Measurements from ENCODE around the gene DCT.
"Not testable (repeated sequence)": the region's sequence is repeated elsewhere in the genome, so short reads cannot be mapped to it uniquely, and the experiment has no call there.

The DCT gene

DNA sequence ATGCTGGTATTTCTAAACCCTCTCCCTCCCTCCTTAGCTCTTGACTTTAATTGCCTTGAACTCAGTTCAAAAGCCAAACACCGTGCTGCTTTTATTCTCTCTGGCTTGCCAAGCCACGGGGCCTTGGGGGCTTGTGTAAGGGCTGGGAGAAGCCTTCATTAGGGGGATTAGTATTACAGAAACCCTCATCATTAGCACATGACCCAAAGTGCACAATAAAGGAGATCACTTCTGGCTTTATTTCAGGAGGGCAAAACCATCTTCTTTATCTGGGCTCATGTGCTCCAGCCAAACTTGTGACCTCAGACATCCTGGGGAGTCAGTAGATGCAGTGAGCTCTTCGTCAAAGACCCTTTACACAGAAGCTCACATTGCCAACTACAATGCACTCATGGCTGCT, at the start of gene DCT:
TSS of gene DCT (minus strand) at position 67 of the 400 bp plus-strand sequence. CDS start 427 bp downstream, outside the sequence.
- no peak for DNase-seq (ENCODE audit: low read depth)

- not testable (repeated sequence) for DNase-seq (ENCODE audit: low read depth)
Observed at GRCh38 chr13:94526956-94527355, 47.5 kb upstream of the DCT start.

GRCh38 chr13:94525781-94526180, 46.3 kb upstream of the DCT start:
- no peak for DNase-seq (ENCODE audit: low read depth)

- no peak for DNase-seq (ENCODE audit: low read depth)
Observed at GRCh38 chr13:94524407-94524806, 44.9 kb upstream of the DCT start.

GRCh38 chr13:94520001-94520400, 40.5 kb upstream of the DCT start:
- no peak for DNase-seq (ENCODE audit: low read depth)

DNA sequence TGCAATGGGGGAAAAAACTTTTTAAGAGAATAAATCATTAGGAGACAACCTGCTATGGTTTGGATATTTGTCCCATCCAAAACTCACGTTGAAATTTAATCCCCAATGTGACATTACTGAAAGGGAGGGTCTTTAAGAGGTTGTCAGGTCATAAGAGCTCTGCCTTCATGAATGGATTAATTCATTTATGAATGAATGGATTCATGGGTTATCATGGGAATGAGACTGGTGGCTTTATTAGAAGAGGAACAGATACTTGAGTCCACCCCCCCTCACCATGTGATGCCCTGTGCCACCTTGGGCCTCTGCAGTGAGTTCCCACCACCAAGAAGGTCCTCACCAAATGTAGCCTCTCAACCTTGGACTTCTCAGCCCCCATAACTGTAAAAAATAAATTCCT, 37.0 kb upstream of the DCT start:
- DNase-seq (ENCODE audit: low read depth): no peak

- no peak for DNase-seq (ENCODE audit: low read depth)
Observed at GRCh38 chr13:94515911-94516310, 36.4 kb upstream of the DCT start.

- DNase-seq (ENCODE audit: low read depth): no peak
Observed at GRCh38 chr13:94515374-94515773, 35.9 kb upstream of the DCT start.

GRCh38 chr13:94513026-94513425, 33.5 kb upstream of the DCT start:
- DNase-seq (ENCODE audit: low read depth): no peak

GRCh38 chr13:94505730-94506129, 26.2 kb upstream of the DCT start:
- no peak for DNase-seq (ENCODE audit: low read depth)

- no peak for DNase-seq (ENCODE audit: low read depth)
Observed at GRCh38 chr13:94503851-94504250, 24.4 kb upstream of the DCT start.

DNA sequence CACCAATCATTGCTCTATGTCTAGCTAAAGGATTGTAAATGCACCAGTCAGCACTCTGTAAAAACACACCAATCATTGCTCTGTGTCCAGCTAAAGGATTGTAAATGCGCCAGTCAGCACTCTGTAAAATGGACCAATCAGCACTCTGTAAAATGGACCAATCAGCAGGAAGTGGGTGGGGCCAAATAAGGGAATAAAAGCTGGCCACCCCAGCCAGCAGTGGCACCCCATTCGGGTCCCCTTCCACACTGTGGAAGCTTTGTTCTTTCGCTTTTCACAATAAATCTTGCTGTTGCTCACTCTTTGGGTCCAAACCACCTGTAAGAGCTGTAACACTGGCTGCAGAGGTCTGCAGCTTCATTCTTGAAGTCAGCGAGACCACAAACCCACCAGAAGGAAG, 19.3 kb upstream of the DCT start:
- not testable (repeated sequence) for DNase-seq (ENCODE audit: low read depth)

DNA sequence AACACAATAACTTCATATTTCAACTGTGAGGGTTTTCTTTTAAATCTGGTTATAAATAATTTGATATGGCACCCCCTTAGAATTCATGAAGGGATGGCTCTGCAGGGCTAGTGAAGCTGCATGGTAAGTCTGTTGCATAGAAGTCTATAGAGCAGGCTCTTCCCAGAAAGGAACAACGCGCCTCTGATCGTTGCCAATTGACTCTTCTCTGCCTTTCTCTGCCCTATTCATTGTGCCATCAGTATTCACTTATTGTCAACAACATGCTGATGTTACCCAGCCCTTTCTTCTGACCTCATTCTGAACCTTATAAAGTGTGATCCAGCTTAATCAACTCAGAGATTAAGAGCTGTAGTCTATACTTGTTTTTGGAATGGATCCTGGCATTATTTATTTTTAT, 16.3 kb upstream of the DCT start:
- DNase-seq (ENCODE audit: low read depth): no peak

DNA sequence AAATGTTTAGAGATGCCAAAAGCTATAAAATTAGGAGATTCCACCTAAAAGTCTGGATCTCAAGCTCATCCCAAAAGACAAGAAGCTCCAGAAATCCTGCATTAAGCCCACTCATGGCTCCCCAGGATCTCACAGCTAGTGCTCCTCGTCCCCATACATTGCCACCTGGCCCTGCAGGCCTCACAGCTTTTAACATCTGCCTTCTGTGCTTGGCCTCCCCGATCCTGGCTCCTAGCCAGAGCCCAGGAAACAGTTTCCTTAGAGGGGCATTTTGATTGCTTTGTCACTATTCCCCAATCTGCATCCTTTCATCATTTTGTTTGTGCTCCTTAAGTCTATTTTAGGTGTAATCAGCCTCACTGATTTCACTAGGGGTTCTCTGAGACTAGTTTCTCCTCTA, 14.5 kb upstream of the DCT start:
- no peak for DNase-seq (ENCODE audit: low read depth)

GRCh38 chr13:94487043-94487442, 7.6 kb upstream of the DCT start:
- DNase-seq (ENCODE audit: low read depth): no peak

DNA sequence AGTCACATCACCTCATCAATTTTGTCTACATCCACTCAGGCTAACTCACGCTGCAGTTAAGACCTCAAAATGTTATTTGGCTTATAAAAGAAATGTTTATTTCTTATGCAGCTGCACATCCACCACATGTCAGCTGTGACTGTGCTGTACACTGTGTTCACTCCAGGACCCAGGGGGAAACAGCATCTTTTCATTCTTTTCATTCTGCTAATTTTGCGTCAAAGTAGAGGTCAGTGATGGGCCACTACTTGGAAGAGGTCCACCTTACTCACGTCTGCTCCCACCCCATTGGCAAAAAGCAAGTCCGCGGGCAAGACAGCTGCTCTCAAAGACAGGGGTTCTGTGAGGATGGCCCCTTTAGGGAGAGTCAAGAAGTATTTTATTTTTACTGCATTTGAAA, 4.5 kb upstream of the DCT start:
- no peak for DNase-seq (ENCODE audit: low read depth)

DNA sequence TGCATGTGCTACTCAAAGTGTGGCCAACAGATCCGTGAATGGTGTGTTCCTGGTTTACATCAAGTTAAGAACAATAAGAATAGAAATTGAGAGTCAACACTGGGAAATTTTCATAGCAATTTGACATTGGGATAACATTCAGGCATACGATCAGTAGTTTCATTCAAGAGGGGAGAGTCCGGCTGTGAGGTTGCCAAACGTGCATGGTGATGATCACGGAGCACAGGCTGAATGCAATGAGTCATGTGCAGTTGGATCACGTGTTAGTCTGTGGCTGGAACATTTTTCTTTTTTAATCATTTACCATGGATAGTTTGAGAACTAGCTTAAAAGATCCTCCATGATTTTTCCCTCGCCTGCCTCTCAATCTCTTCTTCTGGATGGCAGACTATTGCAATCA, 2.5 kb upstream of the DCT start:
- no peak for DNase-seq (ENCODE audit: low read depth)

GRCh38 chr13:94480672-94481145, 1.2 kb upstream of the DCT start:
- DNase-seq (ENCODE audit: low read depth): no peak

DNA sequence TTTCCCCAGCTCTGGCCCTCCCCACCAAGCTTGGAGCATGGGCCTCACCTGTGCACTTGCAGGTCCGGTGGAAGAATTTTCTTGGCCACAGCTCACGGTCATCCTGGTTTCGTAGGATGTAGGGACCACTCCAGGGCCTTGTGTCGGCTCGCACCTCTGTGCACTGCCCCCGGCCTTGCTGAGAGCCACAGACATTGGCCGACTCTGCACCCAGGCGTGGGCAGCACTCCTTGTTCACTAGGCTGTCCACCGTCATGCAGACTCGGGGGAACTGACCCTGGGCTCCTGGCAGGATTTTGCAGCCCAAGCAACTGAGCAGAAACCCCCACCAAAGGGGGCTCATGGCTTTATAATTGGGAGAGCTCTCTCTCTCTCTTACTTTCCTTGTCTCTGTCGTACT, 569 bp downstream of the DCT start:
- DNase-seq (ENCODE audit: low read depth): no peak

- no peak for DNase-seq (ENCODE audit: low read depth)
Observed at GRCh38 chr13:94470126-94470525, 9.4 kb downstream of the DCT start.

DNA sequence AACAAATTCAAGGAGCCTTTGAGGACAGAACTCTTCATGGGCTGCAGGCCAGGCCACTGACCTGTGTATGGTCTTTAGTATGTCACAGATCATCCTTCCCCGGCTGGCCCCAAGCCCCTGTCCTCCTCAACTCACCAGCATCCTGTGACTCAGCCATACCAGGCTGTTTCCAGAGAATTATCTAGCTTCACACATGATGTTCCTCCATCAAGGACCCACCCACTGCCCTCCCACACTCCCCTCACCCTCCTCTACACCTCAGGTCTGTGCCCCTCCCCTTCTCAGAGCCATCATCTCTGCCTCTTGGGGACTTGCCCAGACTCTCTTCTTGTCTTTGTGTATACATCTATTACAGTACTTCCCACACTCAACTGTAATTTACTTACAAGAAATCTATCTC, 14.7 kb downstream of the DCT start:
- no peak for DNase-seq (ENCODE audit: low read depth)

DNA sequence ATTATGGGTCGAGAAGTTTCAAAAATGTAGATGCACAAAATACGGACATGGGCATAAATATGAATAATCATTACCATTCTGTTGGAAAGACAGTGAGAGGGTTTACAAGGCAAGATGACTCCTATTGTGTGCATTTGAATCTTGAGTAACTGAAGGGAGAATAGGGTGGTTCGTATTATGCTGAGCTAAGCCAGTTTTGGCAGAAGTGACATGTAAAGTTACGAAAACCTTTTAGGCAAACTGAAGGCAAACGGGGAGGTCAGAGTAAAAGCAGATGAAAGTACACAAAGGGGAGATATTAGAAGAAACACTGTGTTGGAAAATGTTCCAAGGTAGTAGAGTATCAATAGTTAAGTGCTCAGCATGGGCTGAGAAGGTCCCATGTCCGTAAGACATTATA, 16.8 kb downstream of the DCT start:
- no peak for DNase-seq (ENCODE audit: low read depth)

GRCh38 chr13:94459116-94459515, 20.4 kb downstream of the DCT start:
- DNase-seq (ENCODE audit: low read depth): no peak

DNA sequence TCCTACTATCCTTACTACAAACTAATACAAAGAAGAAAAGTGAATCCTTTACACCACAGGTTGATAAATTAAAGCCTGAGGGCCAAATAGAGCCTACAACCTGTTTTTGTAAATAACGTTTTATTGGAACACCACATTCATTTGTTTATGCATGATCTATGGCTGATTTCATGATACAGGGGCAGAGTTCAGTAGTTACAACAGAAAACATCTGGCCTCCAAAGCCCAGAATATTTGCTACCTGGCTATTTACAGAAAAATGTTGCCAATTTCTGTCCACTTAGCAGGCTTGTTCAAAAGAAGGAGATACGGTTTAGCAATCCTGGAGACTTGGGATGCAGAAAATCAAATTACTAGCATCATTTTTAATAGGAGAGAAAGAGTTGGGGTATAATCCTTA, 24.1 kb downstream of the DCT start:
- no peak for DNase-seq (ENCODE audit: low read depth)

- DNase-seq (ENCODE audit: low read depth): no peak
Observed at GRCh38 chr13:94454906-94455305, 24.6 kb downstream of the DCT start.
